ENCODE results near the gene ZNF774.
"Not testable (repeated sequence)": the region's sequence is repeated elsewhere in the genome, so short reads cannot be mapped to it uniquely, and the experiment has no call there.

Gene ZNF774

DNA sequence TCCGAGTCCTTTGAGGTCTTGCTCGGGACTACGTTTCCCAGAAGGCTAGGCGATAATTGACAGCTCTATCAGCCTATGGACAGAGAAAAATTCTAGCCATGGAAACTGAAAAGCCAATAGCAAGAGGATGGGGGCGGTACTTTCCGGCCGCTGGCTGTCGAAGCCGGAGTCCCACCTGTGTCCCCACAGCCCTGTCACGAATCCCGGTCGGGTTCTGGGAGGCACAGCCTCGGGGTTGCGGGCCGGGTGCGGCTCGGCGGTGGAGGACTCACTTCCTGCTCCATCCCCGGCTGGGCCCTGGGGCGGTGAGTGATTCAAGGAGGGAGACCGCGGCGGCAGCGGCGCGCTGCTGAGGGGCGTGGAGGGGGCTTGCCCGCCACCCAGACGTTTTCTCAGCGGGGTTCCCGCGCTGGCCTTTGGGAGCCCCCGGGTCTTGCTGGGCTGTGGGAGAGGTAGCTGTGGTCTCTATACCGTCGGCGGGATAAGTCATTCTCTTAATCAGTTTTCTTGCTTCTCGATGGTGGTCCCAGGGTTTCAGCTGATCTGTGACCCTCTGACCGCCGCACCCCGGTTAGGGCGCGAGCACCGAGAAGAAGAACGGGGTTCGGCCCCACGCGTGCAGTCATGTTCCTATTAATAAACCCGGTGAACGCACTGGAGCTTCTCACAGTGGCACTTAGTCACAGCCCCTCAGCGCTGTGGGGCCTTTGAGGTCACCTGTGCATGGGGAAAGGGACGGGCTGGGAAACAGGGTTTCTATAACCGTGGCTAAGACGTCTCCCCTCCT, at the start of gene ZNF774:
Gene ZNF774, plus strand, starts transcription at position 178 of the 787 bp plus-strand sequence. CDS start 2,377 bp downstream, outside the sequence.
- peak; percentile 100 for DNase-seq (ENCODE audit: low spot score)

DNA sequence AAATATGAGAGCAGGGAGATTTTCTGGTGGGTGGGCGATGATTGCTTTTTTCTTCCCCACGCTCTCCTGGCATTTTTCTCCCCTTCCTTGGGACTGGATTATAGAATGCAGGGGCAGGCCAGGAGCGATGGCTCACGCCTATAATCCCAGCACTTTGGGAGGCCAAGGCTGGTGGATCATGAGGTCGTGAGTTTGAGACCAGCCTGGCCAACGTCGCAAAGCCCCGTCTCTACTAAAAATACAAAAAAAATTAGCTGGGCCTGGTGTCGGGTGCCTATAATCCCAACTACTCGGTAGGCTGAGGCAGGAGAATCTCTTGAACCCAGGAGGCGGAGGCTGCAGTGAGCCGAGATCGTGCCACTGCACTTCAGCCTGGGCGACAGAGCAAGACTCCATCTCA, 46.7 kb upstream of the ZNF774 start:
- not testable (repeated sequence) for DNase-seq (ENCODE audit: low spot score)

DNA sequence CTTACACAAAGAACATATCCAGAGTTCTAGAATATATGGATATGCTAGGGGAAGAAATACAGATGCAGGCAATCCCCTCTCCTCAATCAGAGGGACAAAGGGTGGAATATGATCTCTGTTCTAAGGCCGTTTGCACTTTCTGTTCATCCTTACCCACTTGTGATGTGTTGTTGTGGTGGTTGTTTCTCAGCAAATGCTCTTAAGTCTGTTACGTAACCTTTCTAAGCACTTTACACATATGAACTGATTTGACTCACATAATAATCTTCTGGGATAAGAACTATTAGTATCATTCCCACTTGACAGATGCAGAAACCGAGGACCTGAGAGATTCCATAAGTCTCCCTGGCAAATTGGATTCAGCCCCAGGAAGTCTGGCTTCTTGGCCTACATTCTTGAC, 46.2 kb upstream of the ZNF774 start:
- no peak for DNase-seq (ENCODE audit: low spot score)

DNA sequence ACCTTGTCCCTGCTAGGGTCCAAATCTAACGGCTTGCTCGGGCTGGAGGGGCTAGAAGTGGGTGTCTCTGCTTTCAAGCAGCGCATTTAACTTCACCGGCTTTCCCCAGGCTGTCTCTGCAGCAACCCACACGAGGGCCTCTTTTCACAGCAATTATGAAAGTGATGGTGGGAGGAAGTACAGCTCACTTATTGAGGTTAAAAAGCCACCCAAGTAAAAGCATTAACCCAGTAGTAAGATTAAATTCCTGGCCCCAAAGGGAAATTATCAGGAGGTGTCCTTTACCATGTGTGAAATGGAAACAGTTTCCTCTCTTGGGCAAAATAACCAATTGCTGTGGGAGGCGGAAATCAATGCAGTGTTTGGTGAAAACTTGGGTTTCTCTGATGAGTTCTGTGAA, 45.5 kb upstream of the ZNF774 start:
- DNase-seq (ENCODE audit: low spot score) = no peak

DNA sequence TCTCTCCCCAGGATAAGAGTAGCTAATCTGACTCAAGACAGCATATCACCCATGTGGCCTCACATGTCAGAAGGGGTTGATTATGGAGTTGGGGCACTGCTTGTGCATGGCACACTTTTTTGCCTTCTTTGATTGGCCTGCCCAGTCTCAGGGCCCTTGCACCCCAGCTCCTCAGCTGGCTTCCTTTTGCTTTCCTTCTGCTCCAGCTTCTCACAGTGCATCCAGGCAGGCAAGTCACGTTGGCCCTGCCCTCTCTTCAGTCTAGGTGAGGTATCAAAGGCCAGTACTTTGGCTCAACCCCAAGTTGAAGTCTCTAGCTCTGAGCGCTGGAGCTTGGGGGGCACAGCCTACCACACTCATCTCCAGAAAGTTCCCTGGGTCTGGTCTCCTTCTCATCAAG, 44.4 kb upstream of the ZNF774 start:
- DNase-seq (ENCODE audit: low spot score) = no peak

DNA sequence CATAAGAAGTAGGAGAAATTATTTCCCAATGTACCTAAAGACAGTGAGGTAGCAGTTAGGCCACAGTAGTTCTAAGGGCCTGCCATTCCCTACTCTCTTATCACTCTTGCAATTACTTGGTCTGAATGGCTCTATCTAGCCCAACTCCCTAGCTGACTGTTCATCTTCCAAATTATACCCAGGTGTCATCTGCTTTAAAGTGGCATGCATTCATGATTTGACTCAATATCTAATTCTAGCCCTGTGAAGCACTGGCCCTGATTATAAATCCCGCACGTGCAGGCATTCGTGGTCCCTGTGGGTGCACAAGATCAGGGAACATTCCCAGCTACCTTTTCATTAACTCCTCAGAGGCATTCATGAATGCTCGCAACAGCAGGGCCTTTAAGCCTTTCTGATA, 43.1 kb upstream of the ZNF774 start:
- no peak for DNase-seq (ENCODE audit: low spot score)

DNA sequence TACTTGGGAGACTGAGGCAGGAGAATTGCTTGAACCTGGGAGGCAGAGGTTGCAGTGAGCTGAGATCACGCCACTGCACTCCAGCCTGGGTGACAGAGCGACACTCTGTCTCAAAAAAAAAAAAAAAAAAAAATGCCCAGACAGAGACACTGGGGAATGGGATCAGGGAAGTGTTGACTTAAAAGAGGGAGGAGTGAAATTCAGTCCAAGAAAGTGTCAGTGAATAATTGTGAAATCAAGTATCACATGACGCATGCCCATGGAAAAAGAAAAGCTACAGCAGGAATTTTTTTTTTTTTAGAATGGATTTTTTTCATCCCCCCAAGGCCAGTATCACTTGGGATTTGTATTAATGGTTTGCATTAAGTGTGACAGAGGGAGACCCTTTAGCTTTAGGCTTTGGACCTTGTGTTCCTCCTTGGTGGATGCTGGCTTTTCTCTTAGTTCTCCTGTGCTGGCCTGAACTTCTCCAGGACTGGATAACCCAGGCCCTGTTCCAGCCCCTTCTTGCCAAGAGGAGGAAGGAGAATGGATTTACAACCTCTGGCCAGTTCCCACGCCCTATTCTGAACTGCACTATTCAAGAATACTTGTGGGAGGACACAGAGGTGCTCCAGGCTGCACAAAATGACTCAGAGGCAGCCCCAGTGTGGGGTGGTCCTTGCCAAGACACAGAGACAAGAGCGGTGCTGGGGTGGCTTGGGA, 36.7 kb upstream of the ZNF774 start:
- DNase-seq (ENCODE audit: low spot score) = no peak

DNA sequence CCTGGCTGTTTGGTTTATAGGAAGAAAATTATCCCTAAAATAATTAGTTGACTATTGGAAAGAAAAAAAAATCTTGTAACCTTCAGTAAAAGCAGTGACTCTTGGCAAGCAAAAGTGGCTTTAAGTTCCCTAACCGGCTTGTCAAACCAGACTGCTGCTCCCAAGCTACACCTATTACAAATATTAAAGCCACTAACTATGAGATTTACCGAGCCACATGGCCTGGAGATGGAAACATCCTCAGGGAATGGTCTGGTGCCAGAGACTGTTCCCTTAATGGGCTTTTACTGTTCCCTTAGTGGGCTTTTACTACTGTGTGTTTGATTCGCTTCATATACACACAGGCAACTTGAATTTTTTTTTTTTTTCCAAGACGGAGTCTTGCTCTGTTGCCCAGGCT, 35.9 kb upstream of the ZNF774 start:
- DNase-seq (ENCODE audit: low spot score) = no peak

DNA sequence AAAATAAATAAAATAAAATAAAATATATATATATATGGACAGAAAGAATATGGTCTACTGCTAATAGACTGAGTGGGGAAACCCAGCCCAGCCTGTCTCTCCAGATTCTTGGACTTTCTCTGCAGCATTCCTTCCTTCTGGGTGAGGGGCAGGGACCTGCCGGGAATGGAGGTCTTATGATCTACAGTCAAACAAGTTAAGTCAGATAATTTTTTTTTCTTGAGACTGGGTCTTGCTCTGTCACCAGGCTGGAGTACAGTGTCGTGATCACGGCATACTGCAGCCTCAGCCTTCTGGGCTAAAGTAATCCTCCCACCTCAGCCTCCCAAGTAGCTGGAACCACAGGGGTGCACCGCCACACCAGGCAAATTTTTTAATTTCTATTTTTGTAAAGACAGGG, 33.5 kb upstream of the ZNF774 start:
- DNase-seq (ENCODE audit: low spot score) = no peak

DNA sequence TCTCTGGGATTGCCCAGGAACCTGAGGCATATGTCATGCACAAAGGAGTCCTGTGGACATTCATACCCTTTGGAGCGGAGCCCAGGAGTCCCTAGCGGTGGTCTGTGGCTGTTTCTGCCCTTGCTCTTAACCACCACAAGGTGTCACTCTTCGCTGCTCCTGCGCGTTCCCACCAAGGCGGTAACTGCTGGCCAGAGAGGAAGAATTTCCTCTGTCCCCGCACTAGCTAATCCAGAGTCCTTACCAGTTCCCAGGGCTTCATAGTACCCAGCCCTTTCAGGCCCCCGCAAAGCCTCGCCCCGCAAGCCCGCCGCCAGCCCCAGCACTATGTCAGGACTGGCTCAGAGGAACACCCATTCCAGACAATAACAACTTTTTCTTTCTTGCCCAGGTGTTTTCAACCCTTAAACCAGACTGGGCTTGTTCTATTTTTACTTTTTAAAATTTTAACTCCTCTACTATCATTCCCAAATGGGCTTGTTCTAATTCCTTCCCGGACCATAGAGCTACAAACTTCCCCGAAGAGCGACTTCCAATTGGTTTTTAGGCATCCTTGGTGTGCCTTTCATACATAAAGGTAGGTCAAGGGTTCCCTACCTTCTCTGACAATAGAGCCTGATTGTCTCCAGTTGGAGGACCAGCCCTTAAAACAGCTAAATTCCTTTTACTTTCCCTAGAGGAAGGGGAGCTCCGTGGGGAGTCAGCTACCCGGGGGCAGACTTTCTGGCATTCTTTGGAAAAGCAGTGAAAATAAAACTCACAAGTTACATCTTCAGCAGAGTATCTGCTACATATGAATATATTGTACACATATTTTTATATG, 31.8 kb upstream of the ZNF774 start:
- DNase-seq (ENCODE audit: low spot score) = peak; percentile 83

DNA sequence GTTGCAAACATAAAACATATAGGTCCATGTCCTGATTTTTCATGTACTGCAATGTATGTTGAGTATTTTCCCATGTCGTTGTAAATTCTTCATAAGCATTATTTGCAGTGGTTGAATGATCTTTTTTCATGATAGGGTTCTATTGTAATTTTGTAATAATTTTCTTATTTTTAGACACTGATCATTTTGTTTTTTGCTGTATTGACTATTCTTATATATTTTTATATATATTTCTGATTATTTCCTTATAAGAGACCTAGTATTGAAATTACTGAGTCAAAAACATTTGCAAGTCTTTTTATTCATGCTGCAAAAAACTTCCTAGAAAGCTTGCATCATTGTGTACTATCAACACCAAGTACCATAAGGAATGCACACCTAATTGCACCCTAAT, 31.2 kb upstream of the ZNF774 start:
- DNase-seq (ENCODE audit: low spot score) = no peak

DNA sequence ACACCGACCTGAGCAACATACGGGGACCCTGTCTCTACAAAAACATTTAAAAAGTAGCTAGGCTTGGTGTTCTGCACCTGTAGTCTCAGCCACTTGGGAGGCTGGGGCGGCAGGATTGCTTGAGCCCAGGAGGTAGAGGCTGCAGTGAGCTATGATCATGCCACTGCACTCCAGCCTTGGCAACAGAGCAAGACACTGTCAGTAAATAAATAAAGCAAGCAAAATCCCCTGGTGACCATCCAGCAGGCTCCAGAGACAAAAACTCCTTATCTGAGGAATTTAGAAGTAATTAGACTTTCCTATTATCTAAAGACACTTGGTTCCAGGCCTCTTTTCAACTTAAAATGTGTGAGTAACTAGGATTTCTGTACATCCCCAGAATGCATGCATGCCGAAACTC, 29.5 kb upstream of the ZNF774 start:
- DNase-seq (ENCODE audit: low spot score) = no peak

DNA sequence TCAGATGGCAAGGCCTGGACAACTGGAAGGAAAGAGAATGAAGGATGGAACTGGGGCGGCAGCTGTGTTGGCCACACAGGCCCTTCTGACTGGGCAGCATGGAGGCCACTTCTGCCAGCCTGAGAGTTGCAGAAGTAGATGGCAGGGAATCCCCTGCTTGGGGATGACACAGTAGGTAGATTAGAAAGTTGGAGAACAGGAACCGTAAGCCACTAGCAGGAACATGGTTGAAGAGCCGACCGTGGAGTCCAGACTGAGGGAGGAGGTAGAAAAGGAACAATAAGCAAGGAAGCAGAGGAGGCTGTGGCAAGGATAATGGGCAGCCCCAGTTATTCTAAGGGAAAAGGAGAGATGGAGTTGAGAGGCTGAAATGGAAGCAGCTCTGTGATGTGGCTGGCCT, 26.4 kb upstream of the ZNF774 start:
- no peak for DNase-seq (ENCODE audit: low spot score)

DNA sequence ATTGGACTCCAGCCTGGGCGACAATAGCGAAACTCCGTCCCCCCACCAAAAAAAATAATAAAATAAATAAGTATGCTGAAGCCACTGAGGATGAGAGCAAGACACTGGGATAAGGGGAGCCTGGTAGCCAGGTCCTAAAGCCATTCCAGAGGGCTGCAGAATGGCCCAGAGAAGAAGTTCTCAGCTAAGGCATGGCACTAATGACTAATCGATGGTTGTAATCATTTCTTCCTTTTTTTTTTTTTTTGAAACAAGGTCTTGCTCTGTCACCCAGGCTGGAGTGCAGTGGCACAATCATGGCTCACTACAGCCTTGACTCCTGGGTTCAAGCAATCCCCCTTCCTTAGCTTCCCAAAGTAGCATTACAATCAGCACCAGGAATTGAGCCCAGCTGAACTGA, 25.6 kb upstream of the ZNF774 start:
- no peak for DNase-seq (ENCODE audit: low spot score)

DNA sequence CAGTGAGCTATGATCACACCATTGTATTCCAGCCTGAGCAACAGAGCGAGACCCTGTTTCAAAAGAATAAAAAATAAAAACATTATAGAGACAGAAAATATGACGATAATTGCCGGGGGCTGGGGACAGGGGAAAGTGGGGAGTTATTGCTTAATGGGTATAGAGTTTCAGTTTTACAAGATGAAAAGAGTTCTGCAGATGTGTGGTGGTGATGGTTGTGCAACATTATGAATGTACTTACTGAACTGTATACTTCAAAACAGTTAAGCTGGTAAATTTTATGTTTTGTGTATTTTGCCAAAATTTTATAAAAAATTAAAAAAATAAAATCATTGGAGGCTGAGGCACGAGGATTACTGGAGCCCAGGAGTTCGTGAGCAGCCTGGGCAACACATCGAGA, 24.8 kb upstream of the ZNF774 start:
- no peak for DNase-seq (ENCODE audit: low spot score)

DNA sequence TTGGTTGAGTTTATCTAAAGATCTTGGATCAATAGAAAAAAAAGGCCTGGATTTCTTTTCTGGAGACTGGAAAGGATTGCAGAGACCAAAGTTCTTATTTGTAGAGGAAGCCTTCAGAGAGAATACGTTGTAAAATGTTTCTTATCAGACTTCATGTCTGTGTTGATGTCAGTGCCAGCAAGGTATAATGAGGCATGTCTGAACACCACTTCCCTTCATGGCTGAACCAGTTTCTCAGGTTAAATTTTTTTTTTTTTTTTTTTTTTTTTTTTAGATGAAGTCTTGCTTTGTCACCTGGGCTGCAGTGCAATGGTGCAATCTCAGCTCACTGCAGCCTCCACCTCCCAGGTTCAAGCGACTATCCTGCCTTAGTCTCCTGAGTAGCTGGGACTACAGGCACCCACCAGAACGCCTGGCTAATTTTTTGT, 17.8 kb upstream of the ZNF774 start:
- DNase-seq (ENCODE audit: low spot score) = no peak

DNA sequence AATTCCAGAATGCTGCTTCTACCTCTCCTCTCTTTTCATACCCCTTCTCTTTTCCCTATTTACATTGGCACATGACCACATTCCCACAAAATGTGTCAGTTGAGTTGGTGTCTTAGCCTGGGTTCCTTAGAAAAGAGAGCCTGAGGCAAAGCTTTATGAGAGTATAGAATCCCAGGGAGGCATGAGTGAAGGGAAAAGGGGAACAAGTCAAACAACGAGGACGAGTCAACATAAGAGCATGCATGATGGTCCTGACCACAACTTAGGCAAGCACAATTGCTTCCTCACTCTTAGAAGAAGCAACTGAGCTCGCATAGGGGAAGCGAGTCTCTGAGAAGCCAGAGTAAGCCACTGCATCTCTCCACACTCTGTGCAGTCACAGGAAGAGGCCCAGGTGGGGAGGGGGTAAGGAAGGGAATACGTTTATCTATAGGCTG, 15.4 kb upstream of the ZNF774 start:
- DNase-seq (ENCODE audit: low spot score) = no peak

DNA sequence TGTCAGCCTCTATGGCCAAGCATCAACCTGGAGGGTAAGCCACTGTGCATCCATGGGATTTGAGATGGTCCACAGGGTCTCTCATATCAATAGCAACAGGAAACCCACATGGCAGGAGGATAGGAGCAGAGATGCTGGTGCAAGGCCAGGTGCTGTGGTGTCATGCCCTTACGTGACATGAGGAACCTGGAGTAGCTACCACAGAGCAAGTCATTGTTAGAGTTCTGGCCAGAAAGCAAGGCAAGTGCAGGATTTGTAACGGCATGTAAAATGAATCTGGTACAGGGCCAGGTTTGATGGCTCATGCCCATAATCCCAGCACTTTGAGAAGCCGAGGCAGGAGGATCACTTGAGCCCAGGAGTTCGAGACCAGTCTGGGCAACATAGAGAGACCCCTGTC, 14.8 kb upstream of the ZNF774 start:
- DNase-seq (ENCODE audit: low spot score) = no peak

DNA sequence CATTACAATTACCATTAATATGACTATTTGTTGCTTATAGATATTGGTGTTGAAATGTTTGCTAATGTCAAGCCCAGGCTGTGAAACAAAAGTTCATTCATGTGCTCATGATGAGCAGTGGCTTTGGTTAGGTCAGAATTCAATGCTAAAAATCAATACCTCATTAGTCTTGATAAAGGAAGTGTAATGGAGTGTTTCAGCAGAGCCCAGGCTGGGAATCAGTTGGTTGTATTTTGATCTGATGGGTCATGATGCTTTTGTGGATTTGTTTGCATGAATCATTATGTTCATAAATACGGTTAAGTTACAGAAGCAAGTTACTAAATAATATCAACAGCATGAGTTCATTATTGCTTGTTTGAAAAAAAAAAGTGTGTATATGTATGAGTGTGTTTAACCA, 13.6 kb upstream of the ZNF774 start:
- DNase-seq (ENCODE audit: low spot score) = no peak

DNA sequence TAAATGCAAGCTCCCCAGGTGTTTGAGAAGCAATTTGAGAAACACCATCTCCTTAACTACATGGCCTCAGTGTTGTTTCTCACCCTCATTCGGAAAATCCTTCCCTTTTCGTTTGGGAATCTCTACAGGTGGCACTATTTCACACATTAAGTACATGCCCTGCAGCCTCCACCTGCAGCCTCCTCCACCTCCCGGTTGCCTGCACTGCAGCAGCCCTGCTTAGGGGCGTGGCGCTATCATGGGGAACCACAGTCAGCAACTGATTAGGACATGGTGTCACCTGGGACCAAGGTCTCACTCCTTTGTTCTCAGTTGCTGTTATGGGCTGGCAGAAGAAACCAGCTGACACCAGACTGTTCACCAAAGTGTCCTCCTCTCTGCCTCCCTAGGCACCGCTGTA, 11.7 kb upstream of the ZNF774 start:
- DNase-seq (ENCODE audit: low spot score) = peak; percentile 47

DNA sequence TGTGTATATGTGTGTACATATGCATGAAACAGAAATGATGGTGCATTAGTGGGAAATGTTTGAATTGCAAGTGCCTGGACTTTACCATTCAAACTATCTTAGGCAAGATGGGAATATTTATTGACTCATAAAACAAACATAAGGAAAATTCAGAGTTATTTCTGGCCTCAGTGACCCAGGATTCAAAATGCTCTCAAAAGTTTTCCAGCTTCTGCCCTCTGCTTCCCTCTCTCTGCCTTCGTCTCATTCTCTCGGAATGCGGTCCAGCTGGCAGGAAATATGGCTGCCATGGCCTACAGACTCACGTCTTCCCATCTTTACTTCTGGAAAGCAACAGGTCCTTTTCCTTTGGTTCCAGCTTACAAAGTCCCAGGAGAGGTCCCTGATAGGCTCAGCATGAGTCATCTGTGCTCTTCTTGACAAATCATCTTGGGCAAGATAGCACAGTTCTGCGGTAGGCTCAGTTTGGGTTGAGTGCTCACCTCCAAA, 8.7 kb upstream of the ZNF774 start:
- DNase-seq (ENCODE audit: low spot score) = no peak

DNA sequence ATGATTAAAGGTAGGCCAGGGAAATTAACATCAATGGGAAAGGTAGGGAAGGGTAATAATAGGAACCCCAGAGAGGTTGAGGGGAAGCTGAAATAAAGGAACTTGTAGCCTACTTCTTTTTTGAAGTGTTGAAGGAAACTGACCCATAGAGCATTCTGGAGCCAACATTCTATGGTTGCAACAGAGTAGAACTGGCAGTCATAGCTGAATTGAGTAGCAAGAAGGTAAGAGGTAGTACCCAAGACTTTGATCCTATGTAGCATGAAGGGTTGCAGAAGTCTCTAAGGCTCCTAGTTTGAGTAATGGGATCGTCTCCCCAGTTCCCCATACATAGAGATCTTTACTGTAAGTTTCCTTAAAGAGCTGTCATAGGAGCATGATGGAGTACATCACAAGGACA, 7.4 kb upstream of the ZNF774 start:
- no peak for DNase-seq (ENCODE audit: low spot score)

DNA sequence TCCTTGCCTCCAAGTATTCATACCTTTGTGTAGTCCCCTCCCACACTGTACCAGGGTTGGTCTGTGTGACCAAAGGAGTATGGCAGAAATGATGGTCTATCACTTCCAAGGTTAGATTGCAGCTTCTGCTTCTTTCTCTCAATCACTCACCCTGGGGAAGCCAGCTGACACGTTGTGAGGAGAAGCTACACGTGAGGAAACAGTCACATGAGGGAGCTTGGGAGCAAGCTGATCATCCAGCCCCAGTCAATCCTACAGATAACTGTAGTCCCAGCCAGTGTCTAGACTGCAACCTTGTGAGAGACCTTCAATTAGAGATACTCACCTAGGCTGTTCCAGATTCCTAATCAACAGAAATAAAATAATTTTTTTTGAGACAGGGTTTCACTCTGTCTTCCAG, 6.2 kb upstream of the ZNF774 start:
- no peak for DNase-seq (ENCODE audit: low spot score)
